Measurements from ENCODE around the gene CADM2. TPM values are rescaled to one million over a fixed set of nuclear protein-coding genes. Genes with fewer than 3 reads are reported as not detected.

Gene CADM2
- total and polyA plus RNA-seq, 2 experiments from 2014 or later = 13.3 to 47.5 TPM

DNA sequence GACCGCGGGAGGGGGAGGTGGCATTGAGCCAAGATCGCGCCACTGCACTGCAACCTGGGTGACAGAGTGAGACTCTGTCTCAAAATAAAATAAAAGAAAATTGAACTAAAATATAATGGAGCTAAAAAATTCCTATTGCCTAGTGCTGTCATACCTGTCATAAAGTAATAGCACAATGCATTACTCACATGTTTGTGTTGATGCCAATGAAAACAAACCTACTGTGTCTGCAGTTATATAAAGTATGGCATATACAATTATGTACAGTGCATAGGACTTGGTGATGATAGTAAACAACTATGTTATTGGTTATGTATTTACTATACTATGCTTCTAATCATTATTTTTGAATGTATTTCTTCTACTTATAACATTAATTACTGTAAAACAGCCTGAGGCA is 411.6 kb downstream of the CADM2 start:
- Histone ChIP-seq H3K4me2 (no peak overlapping the region), H3K27ac (ENCODE audit: low read depth) (no peak overlapping the region), H3K79me2 (replicated peaks; ENCODE audit: insufficient read depth) (no peaks in the 10 kb centered on the region), H3K4me3 (no peak overlapping the region), H3F3A (replicated peaks; ENCODE audit: low read depth) (no peaks in the 10 kb centered on the region), H3K27me3 (ENCODE audit: insufficient read depth) (no peaks in the 10 kb centered on the region), H3K4me1 (ENCODE audit: insufficient read depth) (no peaks in the 10 kb centered on the region), H2AFZ (no peak overlapping the region), H4K20me1 (replicated peaks; ENCODE audit: insufficient read depth) (no peaks in the 10 kb centered on the region), H3K36me3 (ENCODE audit: insufficient read depth) (no peaks in the 10 kb centered on the region), H3K9me2 (ENCODE audit: insufficient read depth) (no peaks in the 10 kb centered on the region)
- Mint-ChIP-seq H3K27ac (no peak overlapping the region), H3K4me1 (no peaks in the 10 kb centered on the region), H3K27me3 (ENCODE audit: insufficient read depth, low read depth, poor library complexity) (no peaks in the 10 kb centered on the region), H3K4me3 (no peak overlapping the region), H3K36me3 (ENCODE audit: low read depth) (no peaks in the 10 kb centered on the region), H3K9me3 (no peaks in the 10 kb centered on the region; the same call in 2 of the 3 replicates)
- no peak for DNase-seq (ENCODE audit: low spot score)
- no peak for ATAC-seq
- TF ChIP-seq ZNF114 (CRISPR knock-in tag; IDR thresholded peaks at IDR 0.05) (no peak), REST (IDR thresholded peaks at IDR 0.05; ENCODE audit: unreplicated experiment) (no peak)

DNA sequence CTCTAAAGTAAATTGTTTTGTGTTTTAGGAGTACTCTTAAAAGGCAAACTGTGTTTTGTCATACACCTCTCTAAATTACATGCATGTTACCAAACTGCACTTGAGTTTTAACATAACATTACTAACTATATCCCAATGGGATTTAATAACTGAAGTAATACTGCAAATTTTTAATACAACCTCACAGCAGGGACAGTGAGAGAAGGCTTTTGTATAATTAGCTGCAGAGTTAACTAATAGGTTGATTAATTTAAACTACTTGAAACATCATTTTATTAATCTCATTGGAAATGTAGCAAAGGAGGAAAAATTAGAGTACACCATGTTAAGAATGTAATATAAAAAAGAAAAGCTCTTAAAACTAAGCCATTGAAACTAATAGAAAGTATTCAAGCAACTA is 417.3 kb downstream of the CADM2 start:
- no peaks in the 10 kb centered on the region for H3K27me3 ChIP-seq (ENCODE audit: insufficient read depth)
- Mint-ChIP-seq H3K4me3 (no peak overlapping the region), H3K36me3 (ENCODE audit: low read depth) (no peaks in the 10 kb centered on the region), H3K27ac (no peak overlapping the region), H3K9me3 (no peaks in the 10 kb centered on the region; the same call in 2 of the 3 replicates), H3K4me1 (no peaks in the 10 kb centered on the region), H3K27me3 (ENCODE audit: insufficient read depth, low read depth, poor library complexity) (no peaks in the 10 kb centered on the region)
- H3K36me3 ChIP-seq (ENCODE audit: insufficient read depth) = no peaks in the 10 kb centered on the region
- no peak for DNase-seq (ENCODE audit: low spot score)
- no peaks in the 10 kb centered on the region for H3K79me2 ChIP-seq (replicated peaks; ENCODE audit: insufficient read depth)
- H3K4me1 ChIP-seq (ENCODE audit: insufficient read depth) = no peaks in the 10 kb centered on the region
- H3K4me3 ChIP-seq = no peak overlapping the region
- no peak overlapping the region for H2AFZ ChIP-seq
- H3F3A ChIP-seq (replicated peaks; ENCODE audit: low read depth) = no peaks in the 10 kb centered on the region
- H4K20me1 ChIP-seq (replicated peaks; ENCODE audit: insufficient read depth) = no peaks in the 10 kb centered on the region
- no peaks in the 10 kb centered on the region for H3K9me2 ChIP-seq (ENCODE audit: insufficient read depth)
- no peak for ATAC-seq
- no peak overlapping the region for H3K4me2 ChIP-seq
- H3K27ac ChIP-seq (ENCODE audit: low read depth) = no peak overlapping the region
- TF ChIP-seq ETS1 (IDR thresholded peaks at IDR 0.05) (no peak), EZH2phosphoT487 (IDR thresholded peaks at IDR 0.05; ENCODE audit: unreplicated experiment) (no peak), ZNF114 (CRISPR knock-in tag; IDR thresholded peaks at IDR 0.05) (no peak), REST (IDR thresholded peaks at IDR 0.05; ENCODE audit: unreplicated experiment) (no peak), NANOG (IDR thresholded peaks at IDR 0.05; ENCODE audit: borderline replicate concordance) (no peak), EZH2 (IDR thresholded peaks at IDR 0.05; ENCODE audit: low read depth, unreplicated experiment) (no peak), POLR2AphosphoS5 (IDR thresholded peaks at IDR 0.05; ENCODE audit: low read depth) (no peak), STAT1 (IDR thresholded peaks at IDR 0.05; ENCODE audit: unreplicated experiment) (no peak)
- TF ChIP-seq, protein P1, sequence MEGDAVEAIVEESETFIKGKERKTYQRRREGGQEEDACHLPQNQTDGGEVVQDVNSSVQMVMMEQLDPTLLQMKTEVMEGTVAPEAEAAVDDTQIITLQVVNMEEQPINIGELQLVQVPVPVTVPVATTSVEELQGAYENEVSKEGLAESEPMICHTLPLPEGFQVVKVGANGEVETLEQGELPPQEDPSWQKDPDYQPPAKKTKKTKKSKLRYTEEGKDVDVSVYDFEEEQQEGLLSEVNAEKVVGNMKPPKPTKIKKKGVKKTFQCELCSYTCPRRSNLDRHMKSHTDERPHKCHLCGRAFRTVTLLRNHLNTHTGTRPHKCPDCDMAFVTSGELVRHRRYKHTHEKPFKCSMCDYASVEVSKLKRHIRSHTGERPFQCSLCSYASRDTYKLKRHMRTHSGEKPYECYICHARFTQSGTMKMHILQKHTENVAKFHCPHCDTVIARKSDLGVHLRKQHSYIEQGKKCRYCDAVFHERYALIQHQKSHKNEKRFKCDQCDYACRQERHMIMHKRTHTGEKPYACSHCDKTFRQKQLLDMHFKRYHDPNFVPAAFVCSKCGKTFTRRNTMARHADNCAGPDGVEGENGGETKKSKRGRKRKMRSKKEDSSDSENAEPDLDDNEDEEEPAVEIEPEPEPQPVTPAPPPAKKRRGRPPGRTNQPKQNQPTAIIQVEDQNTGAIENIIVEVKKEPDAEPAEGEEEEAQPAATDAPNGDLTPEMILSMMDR (conservative IDR thresholded peaks at IDR 0.05; ENCODE audit: low read depth in 2 of 2) = no peak
